Femur (tissue), 1 donor: ENCODE data around the gene UMODL1.

Experiments
- DNase-seq: peaks from one replicate; pipeline ENCODE4 v3.0.0-alpha.2; 2017

UMODL1 gene

GRCh38 chr21:42154237-42155044 lies 83.3 kb downstream of the UMODL1 start:
- DNase-seq, result peak; percentile 46

- no peak for DNase-seq
Measured at GRCh38 chr21:42155045-42155855, 84.1 kb downstream of the UMODL1 start.

- peak; percentile 72 for DNase-seq
Measured at GRCh38 chr21:42156690-42157605, 85.8 kb downstream of the UMODL1 start.

- DNase-seq, result no peak
Measured at GRCh38 chr21:42157606-42158310, 86.6 kb downstream of the UMODL1 start.

GRCh38 chr21:42158846-42159245 lies 87.7 kb downstream of the UMODL1 start:
- no peak for DNase-seq

- DNase-seq, result no peak
Measured at GRCh38 chr21:42159560-42160110, 88.5 kb downstream of the UMODL1 start.

GRCh38 chr21:42160111-42160721 lies 89.1 kb downstream of the UMODL1 start:
- no peak for DNase-seq

GRCh38 chr21:42160765-42161164 lies 89.6 kb downstream of the UMODL1 start:
- no peak for DNase-seq

GRCh38 chr21:42161401-42161955 lies 90.4 kb downstream of the UMODL1 start:
- no peak for DNase-seq

GRCh38 chr21:42161956-42162681 lies 91.0 kb downstream of the UMODL1 start:
- no peak for DNase-seq

- no peak for DNase-seq
Measured at GRCh38 chr21:42162831-42163510, 91.9 kb downstream of the UMODL1 start.

GRCh38 chr21:42163511-42163863 lies 92.4 kb downstream of the UMODL1 start:
- DNase-seq, result no peak

GRCh38 chr21:42164064-42164789 lies 93.1 kb downstream of the UMODL1 start:
- peak; percentile 59 for DNase-seq

GRCh38 chr21:42164818-42165217 lies 93.7 kb downstream of the UMODL1 start:
- no peak for DNase-seq

GRCh38 chr21:42165901-42166300 lies 94.8 kb downstream of the UMODL1 start:
- DNase-seq, result no peak

- no peak for DNase-seq
Measured at GRCh38 chr21:42169758-42170157, 98.6 kb downstream of the UMODL1 start.

- DNase-seq, result no peak
Measured at GRCh38 chr21:42171091-42172053, 100.3 kb downstream of the UMODL1 start.
